Measurements from ENCODE around the gene POLD3. TPM values are rescaled to one million over a fixed set of nuclear protein-coding genes. Genes with fewer than 3 reads are reported as not detected.

POLD3 gene
- total RNA-seq, 5 donors from 2014 or later (not counting 1 experiment from before 2014, with no cell fraction given), result 10.8 to 16.2 (median 14.3) TPM

GRCh38 chr11:74615988-74616387 lies 23.6 kb downstream of the POLD3 start:
- ChIA-PET CTCF (interaction anchor here in 1 of 2 donors (1.2 kb wide), 1 partner anchor 15 kb away, joined by 3 read pairs; no protein-coding TSS in a partner anchor), POLR2A (no interaction called here)
- no peak overlapping the region for H3K4me3 ChIP-seq (ENCODE audit: control insufficient read depth in 1 of 2, extremely low read depth in 1 of 2, low read length in 1 of 2)
- no peaks in the 10 kb centered on the region for H3K9me3 ChIP-seq
- H3K27ac Mint-ChIP-seq, result no peak overlapping the region
- peaks cover 35% of the 10 kb centered on the region for H3K36me3 Mint-ChIP-seq
- H3K27me3 Mint-ChIP-seq, result no peaks in the 10 kb centered on the region
- H3K9me3 Mint-ChIP-seq, result no peaks in the 10 kb centered on the region
- H3K4me1 ChIP-seq (ENCODE audit: control insufficient read depth in 1 of 2, extremely low read depth in 1 of 2, insufficient read depth in 2 of 2, low read length in 2 of 2), result no peaks in the 10 kb centered on the region
- H3K27me3 ChIP-seq (replicated peaks in 1 of 2; ENCODE audit: control insufficient read depth in 2 of 2, extremely low read depth in 1 of 2, insufficient read depth in 2 of 2, low read length in 1 of 2), result no peaks in the 10 kb centered on the region
- ATAC-seq (replicated peaks in 1 of 4) (no peak), DNase-seq (no peak)
- peaks cover 12 to 51% of the 10 kb centered on the region in 2 donors for H3K36me3 ChIP-seq (ENCODE audit: control insufficient read depth in 2 of 2, extremely low read depth in 1 of 2, insufficient read depth in 1 of 2, low read length in 1 of 2)
- no peak overlapping the region for H3K4me3 Mint-ChIP-seq
- no peak overlapping the region for H3K27ac ChIP-seq (ENCODE audit: low read length)
- WGBS (ENCODE audit: insufficient coverage), result no CpG with 5 or more reads among the region's 3 CpGs
- no peaks in the 10 kb centered on the region for H3K4me1 Mint-ChIP-seq

GRCh38 chr11:74620531-74620930 lies 28.1 kb downstream of the POLD3 start:
- no peaks in the 10 kb centered on the region for H3K9me3 ChIP-seq
- 100% methylated on average over 1 of the region's 2 CpGs for WGBS (ENCODE audit: insufficient coverage)
- Mint-ChIP-seq H3K9me3 (no peaks in the 10 kb centered on the region), H3K4me3 (no peak overlapping the region), H3K27me3 (no peaks in the 10 kb centered on the region), H3K4me1 (no peaks in the 10 kb centered on the region), H3K36me3 (peaks cover 58% of the 10 kb centered on the region), H3K27ac (no peak overlapping the region)
- H3K27me3 ChIP-seq (replicated peaks in 1 of 2; ENCODE audit: control insufficient read depth in 2 of 2, extremely low read depth in 1 of 2, insufficient read depth in 2 of 2, low read length in 1 of 2), result no peaks in the 10 kb centered on the region
- no peak overlapping the region for H3K27ac ChIP-seq (ENCODE audit: low read length)
- ChIA-PET CTCF (no interaction called here), POLR2A (no interaction called here)
- no peaks in the 10 kb centered on the region for H3K4me1 ChIP-seq (ENCODE audit: control insufficient read depth in 1 of 2, extremely low read depth in 1 of 2, insufficient read depth in 2 of 2, low read length in 2 of 2)
- ATAC-seq (replicated peaks in 1 of 4) (no peak), DNase-seq (no peak)
- no peak overlapping the region for H3K4me3 ChIP-seq (ENCODE audit: control insufficient read depth in 1 of 2, extremely low read depth in 1 of 2, low read length in 1 of 2)
- H3K36me3 ChIP-seq (ENCODE audit: control insufficient read depth in 2 of 2, extremely low read depth in 1 of 2, insufficient read depth in 1 of 2, low read length in 1 of 2), result peaks cover 10 to 35% of the 10 kb centered on the region in 2 donors

- Mint-ChIP-seq H3K4me3 (no peak overlapping the region), H3K36me3 (peaks cover 57% of the 10 kb centered on the region), H3K27me3 (no peaks in the 10 kb centered on the region), H3K4me1 (no peaks in the 10 kb centered on the region), H3K27ac (no peak overlapping the region), H3K9me3 (no peaks in the 10 kb centered on the region)
- H3K4me3 ChIP-seq (ENCODE audit: control insufficient read depth in 1 of 2, extremely low read depth in 1 of 2, low read length in 1 of 2), result no peak overlapping the region
- H3K36me3 ChIP-seq (ENCODE audit: control insufficient read depth in 2 of 2, extremely low read depth in 1 of 2, insufficient read depth in 1 of 2, low read length in 1 of 2), result peaks cover 0 to 33% of the 10 kb centered on the region in 2 donors
- ChIA-PET CTCF (interaction anchor here in 1 of 2 donors (1.1 kb wide), 1 partner anchor 132 kb away, joined by 4 read pairs; the partner anchor contains the start of gene LIPT2), POLR2A (no interaction called here)
- WGBS (ENCODE audit: insufficient coverage), result 100% methylated on average over 3 of the region's 4 CpGs
- H3K9me3 ChIP-seq, result no peaks in the 10 kb centered on the region
- H3K27me3 ChIP-seq (replicated peaks in 1 of 2; ENCODE audit: control insufficient read depth in 2 of 2, extremely low read depth in 1 of 2, insufficient read depth in 2 of 2, low read length in 1 of 2), result no peaks in the 10 kb centered on the region
- H3K4me1 ChIP-seq (ENCODE audit: control insufficient read depth in 1 of 2, extremely low read depth in 1 of 2, insufficient read depth in 2 of 2, low read length in 2 of 2), result no peaks in the 10 kb centered on the region
- H3K27ac ChIP-seq (ENCODE audit: low read length), result no peak overlapping the region
- DNase-seq (no peak), ATAC-seq (replicated peaks in 1 of 4) (no peak)
Measured at GRCh38 chr11:74626130-74626529, 33.7 kb downstream of the POLD3 start.

GRCh38 chr11:74626604-74627003 lies 34.2 kb downstream of the POLD3 start:
- Mint-ChIP-seq H3K36me3 (peaks cover 54% of the 10 kb centered on the region), H3K27me3 (no peaks in the 10 kb centered on the region), H3K27ac (no peak overlapping the region), H3K9me3 (no peaks in the 10 kb centered on the region), H3K4me1 (no peaks in the 10 kb centered on the region), H3K4me3 (no peak overlapping the region)
- Histone ChIP-seq H3K27ac (ENCODE audit: low read length) (no peak overlapping the region), H3K36me3 (ENCODE audit: control insufficient read depth in 2 of 2, extremely low read depth in 1 of 2, insufficient read depth in 1 of 2, low read length in 1 of 2) (peaks cover 0 to 29% of the 10 kb centered on the region in 2 donors), H3K4me3 (ENCODE audit: control insufficient read depth in 1 of 2, extremely low read depth in 1 of 2, low read length in 1 of 2) (no peak overlapping the region), H3K27me3 (replicated peaks in 1 of 2; ENCODE audit: control insufficient read depth in 2 of 2, extremely low read depth in 1 of 2, insufficient read depth in 2 of 2, low read length in 1 of 2) (no peaks in the 10 kb centered on the region), H3K4me1 (ENCODE audit: control insufficient read depth in 1 of 2, extremely low read depth in 1 of 2, insufficient read depth in 2 of 2, low read length in 2 of 2) (no peaks in the 10 kb centered on the region), H3K9me3 (no peaks in the 10 kb centered on the region)
- 100% methylated on average over 2 of the region's 5 CpGs for whole genome bisulfite sequencing (ENCODE audit: insufficient coverage)
- ATAC-seq (replicated peaks in 1 of 4), result no peak
- no peak for DNase-seq
- POLR2A ChIA-PET, result no interaction called here
- CTCF ChIA-PET, result interaction anchor here in 1 of 2 donors (1.1 kb wide), 1 partner anchor 133 kb away, joined by 4 read pairs; the partner anchor contains the start of gene LIPT2

GRCh38 chr11:74627381-74627780 lies 35.0 kb downstream of the POLD3 start:
- Mint-ChIP-seq H3K27me3 (no peaks in the 10 kb centered on the region), H3K4me1 (no peaks in the 10 kb centered on the region), H3K36me3 (peaks cover 57% of the 10 kb centered on the region), H3K4me3 (no peak overlapping the region), H3K9me3 (no peaks in the 10 kb centered on the region), H3K27ac (no peak overlapping the region)
- H3K9me3 ChIP-seq, result no peaks in the 10 kb centered on the region
- DNase-seq (no peak), ATAC-seq (replicated peaks in 1 of 4) (no peak)
- ChIA-PET CTCF (no interaction called here), POLR2A (no interaction called here)
- no peaks in the 10 kb centered on the region for H3K4me1 ChIP-seq (ENCODE audit: control insufficient read depth in 1 of 2, extremely low read depth in 1 of 2, insufficient read depth in 2 of 2, low read length in 2 of 2)
- no peak overlapping the region for H3K4me3 ChIP-seq (ENCODE audit: control insufficient read depth in 1 of 2, extremely low read depth in 1 of 2, low read length in 1 of 2)
- peaks cover 0 to 29% of the 10 kb centered on the region in 2 donors for H3K36me3 ChIP-seq (ENCODE audit: control insufficient read depth in 2 of 2, extremely low read depth in 1 of 2, insufficient read depth in 1 of 2, low read length in 1 of 2)
- WGBS (ENCODE audit: insufficient coverage), result no CpG with 5 or more reads among the region's 3 CpGs
- no peak overlapping the region for H3K27ac ChIP-seq (ENCODE audit: low read length)
- H3K27me3 ChIP-seq (replicated peaks in 1 of 2; ENCODE audit: control insufficient read depth in 2 of 2, extremely low read depth in 1 of 2, insufficient read depth in 2 of 2, low read length in 1 of 2), result no peaks in the 10 kb centered on the region

- ATAC-seq (replicated peaks in 1 of 4) (no peak), DNase-seq (no peak)
- Mint-ChIP-seq H3K4me3 (no peak overlapping the region), H3K4me1 (no peaks in the 10 kb centered on the region), H3K36me3 (peaks cover 73% of the 10 kb centered on the region), H3K27ac (no peak overlapping the region), H3K27me3 (no peaks in the 10 kb centered on the region), H3K9me3 (no peaks in the 10 kb centered on the region)
- no peaks in the 10 kb centered on the region for H3K9me3 ChIP-seq
- peaks cover 7 to 41% of the 10 kb centered on the region in 2 donors for H3K36me3 ChIP-seq (ENCODE audit: control insufficient read depth in 2 of 2, extremely low read depth in 1 of 2, insufficient read depth in 1 of 2, low read length in 1 of 2)
- no peak overlapping the region for H3K4me3 ChIP-seq (ENCODE audit: control insufficient read depth in 1 of 2, extremely low read depth in 1 of 2, low read length in 1 of 2)
- no CpG with 5 or more reads among the region's 2 CpGs for WGBS (ENCODE audit: insufficient coverage)
- POLR2A ChIA-PET, result no interaction called here
- CTCF ChIA-PET, result interaction anchor here in 1 of 2 donors (1.1 kb wide), 1 partner anchor 15 kb away, joined by 3 read pairs; no protein-coding TSS in a partner anchor
- H3K27ac ChIP-seq (ENCODE audit: low read length), result no peak overlapping the region
- H3K27me3 ChIP-seq (replicated peaks in 1 of 2; ENCODE audit: control insufficient read depth in 2 of 2, extremely low read depth in 1 of 2, insufficient read depth in 2 of 2, low read length in 1 of 2), result no peaks in the 10 kb centered on the region
- H3K4me1 ChIP-seq (ENCODE audit: control insufficient read depth in 1 of 2, extremely low read depth in 1 of 2, insufficient read depth in 2 of 2, low read length in 2 of 2), result no peaks in the 10 kb centered on the region
Measured at GRCh38 chr11:74630043-74630442, 37.7 kb downstream of the POLD3 start.

Data from T-cell (primary cell).